SU-DHL-6 (cell line): ENCODE measurements around the gene TULP4.

Experiments used
- H2AFZ ChIP-seq: fragments of 200-600 bp; sonication (generic); 2 replicates; pipeline ENCODE4 v1.6.1; 2014; ENCODE audit warnings: low read depth, mild to moderate bottlenecking, moderate library complexity, mixed read lengths, antibody characterized with exemption, low read length; ENCODE audit not compliant: severe bottlenecking
- H3F3A ChIP-seq: fragments of 200-600 bp; shearing (Covaris generic); 2 replicates; pipeline ENCODE4 v1.6.0; 2016; ENCODE audit warnings: antibody characterized with exemption, mild to moderate bottlenecking; ENCODE audit not compliant: insufficient read depth
- H3K27ac ChIP-seq: fragments of 200-600 bp; sonication (generic); 2 replicates; pipeline ENCODE4 v1.5.1; 2016; ENCODE audit warnings: low read depth, mild to moderate bottlenecking, low read length, moderate library complexity, mixed read lengths
- H3K27me3 ChIP-seq: fragments of 200-600 bp; sonication (generic), shearing (Covaris generic); 2 replicates; pipeline ENCODE4 v1.6.0; 2014; ENCODE audit warnings: mild to moderate bottlenecking, low read length
- H3K36me3 ChIP-seq: fragments of 200-600 bp; sonication (generic); 2 replicates; pipeline ENCODE4 v1.6.1; 2014; ENCODE audit warnings: mild to moderate bottlenecking, low read length, mixed read lengths
- H3K4me2 ChIP-seq: fragments of 300-600, 200-600 bp; shearing (Covaris generic), sonication (generic); 2 replicates; pipeline ENCODE4 v1.6.0; 2014; ENCODE audit warnings: low read length, low read depth, mild to moderate bottlenecking; ENCODE audit not compliant: poor library complexity, severe bottlenecking
- H3K4me3 ChIP-seq: fragments of 200-600 bp; sonication (generic); 2 replicates; pipeline ENCODE4 v1.5.1; 2014; ENCODE audit warnings: antibody characterized with exemption, low read length, mild to moderate bottlenecking, mixed read lengths; ENCODE audit not compliant: insufficient read depth, poor library complexity, severe bottlenecking
- H3K79me2 ChIP-seq: fragments of 200-600 bp; sonication (generic); 2 replicates; pipeline ENCODE4 v1.6.1; 2014; ENCODE audit warnings: mild to moderate bottlenecking, low read length, moderate library complexity; ENCODE audit not compliant: insufficient read depth
- H3K9ac ChIP-seq: fragments of 200-600 bp; sonication (generic); 2 replicates; pipeline ENCODE4 v1.7.0; 2014; ENCODE audit warnings: mild to moderate bottlenecking, low read length
- H3K9me2 ChIP-seq: fragments of 200-600 bp; sonication (generic); replicated peaks from 2 replicates; pipeline ENCODE4 v1.6.1; 2014; ENCODE audit warnings: low read length; ENCODE audit not compliant: insufficient read depth
- H3K9me3 ChIP-seq: fragments of 200-600 bp; sonication (generic); 2 replicates; pipeline ENCODE4 v1.6.1; 2014; ENCODE audit warnings: low read length, mixed read lengths; ENCODE audit not compliant: insufficient read depth
- H4K20me1 ChIP-seq: fragments of 200-600 bp; sonication (generic); 2 replicates; pipeline ENCODE4 v1.6.1; 2014; ENCODE audit warnings: low read depth, mild to moderate bottlenecking, antibody characterized with exemption, low read length, moderate library complexity, mixed read lengths
- EZH2phosphoT487 ChIP-seq: fragments of 200-600 bp; sonication (generic), shearing (Covaris generic); conservative IDR thresholded peaks from 2 replicates; pipeline ENCODE4 v1.6.1; 2018; ENCODE audit warnings: mild to moderate bottlenecking, antibody characterized with exemption, low read length, moderate library complexity, mixed read lengths
- TF ChIP-seq, protein P1 (sequence below): fragments of 200-600 bp; sonication (generic); IDR thresholded peaks from one replicate; pipeline ENCODE4 v1.5.1; 2017; ENCODE audit warnings: antibody characterized with exemption, mild to moderate bottlenecking, low read length, moderate library complexity; ENCODE audit not compliant: insufficient read depth, poor library complexity, severe bottlenecking

The TULP4 gene

DNA sequence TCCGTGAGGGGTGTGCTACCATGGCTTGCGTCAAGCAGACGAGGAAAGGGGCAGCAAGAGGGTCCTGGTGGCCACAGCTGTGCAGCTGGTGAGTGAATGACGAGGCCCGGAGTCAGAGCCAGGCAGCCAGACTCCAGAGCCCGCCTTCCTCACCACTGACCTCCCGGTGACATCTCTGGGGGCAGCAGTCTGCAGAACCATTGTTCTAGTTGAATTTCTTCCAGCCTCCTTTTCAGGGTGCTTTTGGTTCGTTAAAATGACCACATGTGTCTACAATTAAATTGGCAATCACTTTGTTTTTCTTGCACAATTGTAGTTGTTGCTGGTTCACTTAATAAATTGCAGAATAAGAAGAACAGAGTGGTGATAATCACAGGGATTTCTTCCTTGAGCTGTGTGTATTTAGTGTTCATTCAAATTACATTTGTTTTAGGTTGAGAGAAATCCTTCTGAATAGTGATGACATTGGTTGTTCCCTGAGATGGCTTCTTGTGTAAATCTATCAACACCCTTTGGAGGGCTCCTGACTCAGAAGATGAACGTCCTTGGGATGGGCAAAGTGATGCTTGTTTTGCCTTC is 96.4 kb downstream of the TULP4 start:
- H3K4me2 ChIP-seq = no peak overlapping the region
- no peaks in the 10 kb centered on the region for H3F3A ChIP-seq
- peaks cover 16% of the 10 kb centered on the region; the same call in 1 of the 2 replicates for H3K79me2 ChIP-seq
- TF ChIP-seq, protein P1, sequence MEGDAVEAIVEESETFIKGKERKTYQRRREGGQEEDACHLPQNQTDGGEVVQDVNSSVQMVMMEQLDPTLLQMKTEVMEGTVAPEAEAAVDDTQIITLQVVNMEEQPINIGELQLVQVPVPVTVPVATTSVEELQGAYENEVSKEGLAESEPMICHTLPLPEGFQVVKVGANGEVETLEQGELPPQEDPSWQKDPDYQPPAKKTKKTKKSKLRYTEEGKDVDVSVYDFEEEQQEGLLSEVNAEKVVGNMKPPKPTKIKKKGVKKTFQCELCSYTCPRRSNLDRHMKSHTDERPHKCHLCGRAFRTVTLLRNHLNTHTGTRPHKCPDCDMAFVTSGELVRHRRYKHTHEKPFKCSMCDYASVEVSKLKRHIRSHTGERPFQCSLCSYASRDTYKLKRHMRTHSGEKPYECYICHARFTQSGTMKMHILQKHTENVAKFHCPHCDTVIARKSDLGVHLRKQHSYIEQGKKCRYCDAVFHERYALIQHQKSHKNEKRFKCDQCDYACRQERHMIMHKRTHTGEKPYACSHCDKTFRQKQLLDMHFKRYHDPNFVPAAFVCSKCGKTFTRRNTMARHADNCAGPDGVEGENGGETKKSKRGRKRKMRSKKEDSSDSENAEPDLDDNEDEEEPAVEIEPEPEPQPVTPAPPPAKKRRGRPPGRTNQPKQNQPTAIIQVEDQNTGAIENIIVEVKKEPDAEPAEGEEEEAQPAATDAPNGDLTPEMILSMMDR = no peak
- no peak for TF ChIP-seq EZH2phosphoT487
- H3K9me2 ChIP-seq = no peaks in the 10 kb centered on the region
- H3K9ac ChIP-seq = no peak overlapping the region
- H3K27me3 ChIP-seq = no peaks in the 10 kb centered on the region
- no peaks in the 10 kb centered on the region for H3K9me3 ChIP-seq
- H3K27ac ChIP-seq = no peak overlapping the region
- no peaks in the 10 kb centered on the region for H4K20me1 ChIP-seq
- H3K36me3 ChIP-seq = no peaks in the 10 kb centered on the region
- H2AFZ ChIP-seq = no peak overlapping the region
- no peak overlapping the region for H3K4me3 ChIP-seq

DNA sequence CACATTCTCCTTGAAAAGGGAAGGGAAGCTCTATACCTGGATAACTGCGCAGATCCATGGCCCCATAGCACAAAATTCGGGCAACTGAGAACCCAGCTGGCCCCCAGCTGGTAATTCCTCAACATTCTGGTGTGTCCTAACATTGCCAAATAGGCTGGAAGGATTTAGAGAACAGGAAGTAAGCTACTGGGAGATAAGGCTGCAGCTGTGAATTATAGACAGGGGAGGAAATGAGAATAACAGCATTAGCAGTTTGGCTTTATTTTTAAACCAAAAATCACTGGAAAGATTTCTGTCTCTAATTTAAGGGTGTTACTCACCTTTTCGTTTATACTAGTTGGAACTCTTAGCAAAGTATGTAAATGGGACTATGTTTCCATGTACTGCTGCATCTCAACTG is 97.2 kb downstream of the TULP4 start:
- TF ChIP-seq, protein P1 = no peak
- TF ChIP-seq EZH2phosphoT487 = no peak
- no peak overlapping the region for H3K27ac ChIP-seq
- H3K9ac ChIP-seq = no peak overlapping the region

GRCh38 chr6:158410784-158411183 is 98.5 kb downstream of the TULP4 start:
- Histone ChIP-seq H3K27ac (no peak overlapping the region), H3K4me2 (no peak overlapping the region)
- no peak for TF ChIP-seq EZH2phosphoT487
- TF ChIP-seq, protein P1 = no peak

More for the DNA sequence above, 97.2 kb downstream of the TULP4 start:
- Histone ChIP-seq H3K4me2 (no peak overlapping the region), H3F3A (no peaks in the 10 kb centered on the region), H4K20me1 (no peaks in the 10 kb centered on the region), H3K79me2 (peaks cover 16% of the 10 kb centered on the region; the same call in 1 of the 2 replicates), H3K36me3 (no peaks in the 10 kb centered on the region), H3K27me3 (no peaks in the 10 kb centered on the region), H3K4me3 (no peak overlapping the region), H3K9me3 (no peaks in the 10 kb centered on the region), H2AFZ (no peak overlapping the region), H3K9me2 (no peaks in the 10 kb centered on the region)

More at GRCh38 chr6:158410784-158411183, 98.5 kb downstream of the TULP4 start:
- Histone ChIP-seq H3K4me3 (no peak overlapping the region), H3K9ac (no peak overlapping the region), H3K36me3 (no peaks in the 10 kb centered on the region), H3K9me2 (no peaks in the 10 kb centered on the region), H2AFZ (no peak overlapping the region), H3F3A (no peaks in the 10 kb centered on the region), H3K9me3 (no peaks in the 10 kb centered on the region), H4K20me1 (no peaks in the 10 kb centered on the region), H3K79me2 (peaks cover 16% of the 10 kb centered on the region; the same call in 1 of the 2 replicates), H3K27me3 (no peaks in the 10 kb centered on the region)
